Esophagus squamous epithelium (tissue), 5 donors: ENCODE measurements around the gene CFAP97D2. TPM values are rescaled to one million over a fixed set of nuclear protein-coding genes. Genes with fewer than 3 reads are reported as not detected.
A peak's percentile ranks its signal among the peaks of the same experiment; 100 is the strongest.

Experiments used
- DNase-seq: peaks from one replicate; lab custom pipeline; 2025; lab: John Stamatoyannopoulos, UW
- H3K27ac ChIP-seq, 4 donors: fragments of 200-600 bp; sonication (generic); one replicate each; pipeline ENCODE4 v1.5.1; 2016 to 2019; ENCODE audit warnings: mild to moderate bottlenecking in 1 of 4
- H3K27me3 ChIP-seq, 4 donors: fragments of 200-600 bp; sonication (generic); 1 replicate in 3 of 4; 2 replicates in 1 of 4; pipeline versions ENCODE4 v1.5.1 to v1.6.0; 2017 to 2021; ENCODE audit warnings: antibody characterized with exemption in 1 of 4
- H3K36me3 ChIP-seq, 3 donors: fragments of 200-600 bp; sonication (generic); one replicate each; pipeline ENCODE4 v1.5.1; 2016 to 2019
- H3K4me1 ChIP-seq, 3 donors: fragments of 200-600 bp; sonication (generic); one replicate each; pipeline ENCODE4 v1.5.1; 2017 to 2019
- H3K4me3 ChIP-seq, 4 donors: fragments of 200-600 bp; sonication (generic); 1 replicate in 3 of 4; 2 replicates in 1 of 4; pipeline ENCODE4 v1.5.1; 2016 to 2019; ENCODE audit warnings: mild to moderate bottlenecking in 2 of 4, moderate library complexity in 1 of 4
- H3K9me3 ChIP-seq, 3 donors: fragments of 200-600 bp; sonication (generic); one replicate each; pipeline ENCODE4 v1.5.1; 2016 to 2019
- CTCF ChIP-seq, 6 experiments: fragments of 450-650 bp in 4 of 6; fragments of 200-600 bp in 2 of 6; sonication (generic) in 2 of 6; IDR thresholded peaks; one replicate each; pipeline ENCODE4 v1.5.1; 2016 to 2019; ENCODE audit warnings: antibody characterized with exemption in 6 of 6, mild to moderate bottlenecking in 4 of 6, moderate library complexity in 4 of 6
- POLR2A ChIP-seq, 4 donors: fragments of 450-650 bp; IDR thresholded peaks; one replicate each; pipeline ENCODE4 v1.6.1; 2017; ENCODE audit warnings: antibody characterized with exemption in 4 of 4, mild to moderate bottlenecking in 4 of 4, moderate library complexity in 3 of 4
- WGBS, 2 donors: methylation state at CpG; one replicate each; pipeline ENCODE4 v1.1.5; 2018; 5-methylcytosine and 5-hydroxymethylcytosine counted together
- intact Hi-C: fragments of 100-400 bp; cut with DNase I; formaldehyde crosslinking; loops from one replicate; pipeline ENCODE4 v1.15.0; 2022
- total RNA-seq, 4 donors: library from RNA; depleted of rRNA; stranded (reverse); fragments of >200 nt; gene quantifications; one replicate each; pipeline ENCODE4 v1.1.0, GENCODE V29; 2016
- donor health status: DM: yes; HTN: yes; CAD: no.

CFAP97D2 gene
- not detected for total RNA-seq

GRCh38 chr13:114179087-114179658 is at the start of gene CFAP97D2:
Gene CFAP97D2 (plus strand): TSS chr13:114179257. CDS start chr13:114179331, 74 bp downstream.
- Histone ChIP-seq H3K36me3 (no peaks in the 10 kb centered on the region), H3K9me3 (no peaks in the 10 kb centered on the region), H3K27me3 (peaks cover 0 to 30% (median 0%) of the 10 kb centered on the region in 4 donors), H3K4me1 (no peaks in the 10 kb centered on the region), H3K27ac (no peak within 1 kb of the TSS), H3K4me3 (no peak within 1 kb of the TSS)
- intact Hi-C loops = no loop called here
- TF ChIP-seq CTCF (IDR thresholded peaks at IDR 0.05) = no peak
- WGBS, 2 donors = 63 to 67% methylated on average over 10 to 12 of the region's 13 CpGs
- DNase-seq = no peak

GRCh38 chr13:114129649-114130062 is 49.4 kb upstream of the CFAP97D2 start:
- 47 to 80% methylated on average over 1 to 5 of the region's 9 CpGs for WGBS, 2 donors
- no peak for DNase-seq
- peaks cover 0 to 26% (median 0%) of the 10 kb centered on the region in 4 donors for H3K27me3 ChIP-seq
- no peaks in the 10 kb centered on the region for H3K36me3 ChIP-seq
- H3K4me3 ChIP-seq = peak overlapping the region in 1 of 4 donors; percentile 84
- intact Hi-C loops = no loop called here
- H3K4me1 ChIP-seq = peaks cover 33 to 72% (median 34%) of the 10 kb centered on the region in 3 donors
- no peaks in the 10 kb centered on the region for H3K9me3 ChIP-seq
- H3K27ac ChIP-seq = peak overlapping the region; percentile 75 to 86 (median 84)
- TF ChIP-seq POLR2A (IDR thresholded peaks at IDR 0.05) (no peak), CTCF (IDR thresholded peaks at IDR 0.05) (no peak)

GRCh38 chr13:114130131-114130836 is 48.8 kb upstream of the CFAP97D2 start:
- WGBS, 2 donors = no CpG with 5 or more reads among the region's 18 CpGs
- H3K27ac ChIP-seq = peak overlapping the region; percentile 75 to 86 (median 84)
- peak overlapping the region; percentile 57 to 84 (median 74) for H3K4me3 ChIP-seq
- intact Hi-C loops = no loop called here
- H3K27me3 ChIP-seq = peaks cover 0 to 26% (median 0%) of the 10 kb centered on the region in 4 donors
- no peaks in the 10 kb centered on the region for H3K9me3 ChIP-seq
- H3K4me1 ChIP-seq = peaks cover 33 to 66% (median 34%) of the 10 kb centered on the region in 3 donors
- DNase-seq = no peak
- TF ChIP-seq CTCF (IDR thresholded peaks at IDR 0.05) = no peak
- TF ChIP-seq POLR2A (IDR thresholded peaks at IDR 0.05) = no peak
- no peaks in the 10 kb centered on the region for H3K36me3 ChIP-seq

- Histone ChIP-seq H3K36me3 (no peaks in the 10 kb centered on the region), H3K27ac (peak overlapping the region; percentile 75 to 86 (median 84)), H3K4me3 (peak overlapping the region; percentile 57 to 84 (median 74)), H3K27me3 (peaks cover 0 to 26% (median 0%) of the 10 kb centered on the region in 4 donors), H3K9me3 (no peaks in the 10 kb centered on the region), H3K4me1 (peaks cover 33 to 64% (median 34%) of the 10 kb centered on the region in 3 donors)
- DNase-seq = no peak
- WGBS, 2 donors = 1 to 2% methylated on average over 8 to 16 of the region's 30 CpGs
- TF ChIP-seq POLR2A (IDR thresholded peaks at IDR 0.05) = peak in 1 of 4 donors; percentile 23
- no peak for TF ChIP-seq CTCF (IDR thresholded peaks at IDR 0.05)
- intact Hi-C loops = no loop called here
These were observed 48.0 kb upstream of the CFAP97D2 start for GRCh38 chr13:114130837-114131582.
